Neural cell (in vitro differentiated cells): ENCODE data around the gene ADARB1. TPM values are rescaled to one million over a fixed set of nuclear protein-coding genes. Genes with fewer than 3 reads are reported as not detected.

Experiments used
- H2AFZ ChIP-seq: fragments of 200-600, 300-800 bp; sonication (generic), shearing (Covaris generic); 2 replicates; pipeline ENCODE4 v1.6.0; 2014; ENCODE audit warnings: low read depth, mild to moderate bottlenecking, antibody characterized with exemption, low read length, moderate library complexity
- H3F3A ChIP-seq: fragments of 200-600 bp; shearing (Covaris generic); 2 replicates; pipeline ENCODE4 v1.6.1; 2016; ENCODE audit warnings: mild to moderate bottlenecking, moderate library complexity, mixed read lengths, antibody characterized with exemption, low read length; ENCODE audit not compliant: insufficient read depth, poor library complexity, severe bottlenecking
- H3K27ac ChIP-seq: fragments of 200-600, 300-800 bp; sonication (generic), shearing (Covaris generic); 2 replicates; pipeline ENCODE4 v1.5.1; 2014; ENCODE audit warnings: mild to moderate bottlenecking, low read length, moderate library complexity
- H3K27me3 ChIP-seq: fragments of 300-800, 200-600 bp; sonication (generic), shearing (Covaris generic); 2 replicates; pipeline ENCODE4 v1.6.0; 2014; ENCODE audit warnings: mild to moderate bottlenecking, low read depth, low read length, moderate library complexity; ENCODE audit not compliant: insufficient read depth
- H3K36me3 ChIP-seq: fragments of 300-800, 200-600 bp; sonication (generic), shearing (Covaris generic); 2 replicates; pipeline ENCODE4 v1.5.1; 2014; ENCODE audit warnings: mild to moderate bottlenecking, antibody characterized with exemption, low read length, moderate library complexity; ENCODE audit not compliant: insufficient read depth
- H3K4me2 ChIP-seq: fragments of 300-800, 200-600 bp; sonication (generic), shearing (Covaris generic); 2 replicates; pipeline ENCODE4 v1.6.0; 2014; ENCODE audit warnings: mild to moderate bottlenecking, low read length
- H3K4me3 ChIP-seq: fragments of 300-800, 200-600 bp; sonication (generic), shearing (Covaris generic); 2 replicates; pipeline ENCODE4 v1.5.1; 2014; ENCODE audit warnings: mild to moderate bottlenecking, low read length, moderate library complexity
- H3K79me2 ChIP-seq: fragments of 200-600 bp; shearing (Covaris generic); replicated peaks from 2 replicates; pipeline ENCODE4 v1.6.0; 2014; ENCODE audit warnings: mild to moderate bottlenecking, low read length, moderate library complexity; ENCODE audit not compliant: insufficient read depth
- H3K9ac ChIP-seq: fragments of 300-800, 200-600 bp; sonication (generic), shearing (Covaris generic); 2 replicates; pipeline ENCODE4 v1.6.1; 2016; ENCODE audit warnings: mild to moderate bottlenecking, low read length, mixed read lengths
- H3K9me2 ChIP-seq: fragments of 200-600 bp; shearing (Covaris generic); 2 replicates; pipeline ENCODE4 v1.6.1; 2016; ENCODE audit warnings: mild to moderate bottlenecking, low read length, mixed read lengths; ENCODE audit not compliant: insufficient read depth
- H3K9me3 ChIP-seq: fragments of 200-600, 300-800 bp; sonication (generic), shearing (Covaris generic); 2 replicates; pipeline ENCODE4 v1.6.1; 2016; ENCODE audit warnings: mild to moderate bottlenecking, mixed run types, low read length, moderate library complexity, mixed read lengths
- H4K20me1 ChIP-seq: fragments of 200-600 bp; shearing (Covaris generic); 2 replicates; pipeline ENCODE4 v1.6.1; 2016; ENCODE audit warnings: mild to moderate bottlenecking, mixed run types; ENCODE audit not compliant: insufficient read depth
- EP300 ChIP-seq: fragments of 450-650 bp; conservative IDR thresholded peaks from 2 replicates; pipeline ENCODE4 v1.6.1; 2014; ENCODE audit warnings: antibody characterized with exemption, mild to moderate bottlenecking, moderate library complexity; ENCODE audit not compliant: poor library complexity, severe bottlenecking
- EZH2 ChIP-seq: fragments of 200-600, 300-800 bp; shearing (Covaris generic), sonication (generic); IDR thresholded peaks from 2 replicates; pipeline ENCODE4 v1.6.1; 2014; ENCODE audit warnings: antibody characterized with exemption, low read length, borderline replicate concordance, mild to moderate bottlenecking; ENCODE audit not compliant: insufficient read depth, poor library complexity, severe bottlenecking
- MXI1 ChIP-seq: fragments of 450-650 bp; conservative IDR thresholded peaks from 2 replicates; pipeline ENCODE4 v1.6.1; 2014; ENCODE audit warnings: antibody characterized with exemption, mild to moderate bottlenecking; ENCODE audit not compliant: poor library complexity, severe bottlenecking
- POLR2AphosphoS5 ChIP-seq: IDR thresholded peaks from 2 replicates; pipeline ENCODE4 v1.6.1; 2012
- RAD21 ChIP-seq: fragments of 450-650 bp; conservative IDR thresholded peaks from 2 replicates; pipeline ENCODE4 v1.6.1; 2014; ENCODE audit warnings: antibody characterized with exemption, mild to moderate bottlenecking, moderate library complexity
- SMC3 ChIP-seq: fragments of 450-650 bp; conservative IDR thresholded peaks from 2 replicates; pipeline ENCODE4 v1.6.1; 2014; ENCODE audit warnings: antibody characterized with exemption, mild to moderate bottlenecking, moderate library complexity; ENCODE audit not compliant: poor library complexity
- TAF1 ChIP-seq: IDR thresholded peaks from 2 replicates; pipeline ENCODE4 v1.6.1; 2012; ENCODE audit warnings: low read depth
- polyA plus RNA-seq: library from polyadenylated mRNA; depleted of rRNA; stranded (reverse); fragments of >200 nt; gene quantifications from 2 replicates; pipeline ENCODE4 v1.2.3, GENCODE V29; 2014
- TF ChIP-seq, protein P1 (sequence below): fragments of 450-650 bp; IDR thresholded peaks from 2 replicates; pipeline ENCODE4 v1.5.1; 2014; ENCODE audit warnings: antibody characterized with exemption, mild to moderate bottlenecking, moderate library complexity; ENCODE audit not compliant: poor library complexity, severe bottlenecking
- TF ChIP-seq, protein P2 (sequence below): IDR thresholded peaks from 2 replicates; pipeline ENCODE4 v1.6.1; 2012; ENCODE audit warnings: borderline replicate concordance

Gene ADARB1
- polyA plus RNA-seq, 1 donor from 2014 or later, result 8.9 TPM

DNA sequence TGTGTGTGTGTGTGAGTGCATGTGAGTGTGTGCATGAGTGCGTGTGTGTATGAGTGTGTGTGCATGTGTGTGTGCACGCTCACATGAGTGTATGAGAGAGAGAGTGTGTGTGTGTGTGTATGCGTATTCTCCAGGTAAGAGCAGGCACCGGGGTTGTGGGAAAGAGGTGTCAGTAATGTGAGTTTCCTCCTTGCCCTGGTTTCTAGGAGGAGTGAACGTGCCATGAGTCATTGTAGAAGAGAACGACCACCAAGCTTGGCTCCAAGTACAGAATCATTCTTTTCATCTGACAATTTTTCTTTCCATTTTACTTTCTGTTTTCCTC is 134.2 kb downstream of the ADARB1 start:
- Histone ChIP-seq H3K27me3 (no peaks in the 10 kb centered on the region), H3K79me2 (no peaks in the 10 kb centered on the region), H3F3A (no peaks in the 10 kb centered on the region), H3K9ac (no peak overlapping the region), H3K9me2 (no peaks in the 10 kb centered on the region), H3K27ac (no peak overlapping the region), H3K4me3 (no peak overlapping the region), H2AFZ (no peak overlapping the region), H3K9me3 (no peaks in the 10 kb centered on the region), H3K36me3 (no peaks in the 10 kb centered on the region), H3K4me2 (no peak overlapping the region), H4K20me1 (no peaks in the 10 kb centered on the region)
- TF ChIP-seq TAF1 (no peak), SMC3 (no peak), POLR2AphosphoS5 (no peak), EZH2 (no peak), MXI1 (no peak), RAD21 (no peak)
- TF ChIP-seq, protein P1, sequence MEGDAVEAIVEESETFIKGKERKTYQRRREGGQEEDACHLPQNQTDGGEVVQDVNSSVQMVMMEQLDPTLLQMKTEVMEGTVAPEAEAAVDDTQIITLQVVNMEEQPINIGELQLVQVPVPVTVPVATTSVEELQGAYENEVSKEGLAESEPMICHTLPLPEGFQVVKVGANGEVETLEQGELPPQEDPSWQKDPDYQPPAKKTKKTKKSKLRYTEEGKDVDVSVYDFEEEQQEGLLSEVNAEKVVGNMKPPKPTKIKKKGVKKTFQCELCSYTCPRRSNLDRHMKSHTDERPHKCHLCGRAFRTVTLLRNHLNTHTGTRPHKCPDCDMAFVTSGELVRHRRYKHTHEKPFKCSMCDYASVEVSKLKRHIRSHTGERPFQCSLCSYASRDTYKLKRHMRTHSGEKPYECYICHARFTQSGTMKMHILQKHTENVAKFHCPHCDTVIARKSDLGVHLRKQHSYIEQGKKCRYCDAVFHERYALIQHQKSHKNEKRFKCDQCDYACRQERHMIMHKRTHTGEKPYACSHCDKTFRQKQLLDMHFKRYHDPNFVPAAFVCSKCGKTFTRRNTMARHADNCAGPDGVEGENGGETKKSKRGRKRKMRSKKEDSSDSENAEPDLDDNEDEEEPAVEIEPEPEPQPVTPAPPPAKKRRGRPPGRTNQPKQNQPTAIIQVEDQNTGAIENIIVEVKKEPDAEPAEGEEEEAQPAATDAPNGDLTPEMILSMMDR, result no peak
- TF ChIP-seq, protein P2, sequence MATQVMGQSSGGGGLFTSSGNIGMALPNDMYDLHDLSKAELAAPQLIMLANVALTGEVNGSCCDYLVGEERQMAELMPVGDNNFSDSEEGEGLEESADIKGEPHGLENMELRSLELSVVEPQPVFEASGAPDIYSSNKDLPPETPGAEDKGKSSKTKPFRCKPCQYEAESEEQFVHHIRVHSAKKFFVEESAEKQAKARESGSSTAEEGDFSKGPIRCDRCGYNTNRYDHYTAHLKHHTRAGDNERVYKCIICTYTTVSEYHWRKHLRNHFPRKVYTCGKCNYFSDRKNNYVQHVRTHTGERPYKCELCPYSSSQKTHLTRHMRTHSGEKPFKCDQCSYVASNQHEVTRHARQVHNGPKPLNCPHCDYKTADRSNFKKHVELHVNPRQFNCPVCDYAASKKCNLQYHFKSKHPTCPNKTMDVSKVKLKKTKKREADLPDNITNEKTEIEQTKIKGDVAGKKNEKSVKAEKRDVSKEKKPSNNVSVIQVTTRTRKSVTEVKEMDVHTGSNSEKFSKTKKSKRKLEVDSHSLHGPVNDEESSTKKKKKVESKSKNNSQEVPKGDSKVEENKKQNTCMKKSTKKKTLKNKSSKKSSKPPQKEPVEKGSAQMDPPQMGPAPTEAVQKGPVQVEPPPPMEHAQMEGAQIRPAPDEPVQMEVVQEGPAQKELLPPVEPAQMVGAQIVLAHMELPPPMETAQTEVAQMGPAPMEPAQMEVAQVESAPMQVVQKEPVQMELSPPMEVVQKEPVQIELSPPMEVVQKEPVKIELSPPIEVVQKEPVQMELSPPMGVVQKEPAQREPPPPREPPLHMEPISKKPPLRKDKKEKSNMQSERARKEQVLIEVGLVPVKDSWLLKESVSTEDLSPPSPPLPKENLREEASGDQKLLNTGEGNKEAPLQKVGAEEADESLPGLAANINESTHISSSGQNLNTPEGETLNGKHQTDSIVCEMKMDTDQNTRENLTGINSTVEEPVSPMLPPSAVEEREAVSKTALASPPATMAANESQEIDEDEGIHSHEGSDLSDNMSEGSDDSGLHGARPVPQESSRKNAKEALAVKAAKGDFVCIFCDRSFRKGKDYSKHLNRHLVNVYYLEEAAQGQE, result no peak

DNA sequence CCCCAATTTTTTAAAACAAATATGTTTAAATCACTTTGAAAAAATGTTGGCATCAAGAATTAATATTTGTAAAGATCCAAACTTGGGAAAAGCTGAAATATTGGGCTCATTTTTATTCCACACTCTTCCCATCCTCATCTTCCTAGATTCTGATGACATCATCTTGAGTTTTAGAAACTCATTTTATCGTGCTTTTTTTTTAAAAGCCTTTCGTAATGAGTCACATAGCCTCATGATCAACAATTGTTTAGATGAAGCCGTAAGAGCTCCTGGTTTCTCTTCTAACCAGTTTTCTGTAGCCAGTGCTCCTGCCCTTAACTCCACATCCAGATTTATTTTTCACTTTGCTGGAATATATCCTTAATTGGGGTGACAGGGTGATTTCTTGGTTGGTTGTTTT is 134.7 kb downstream of the ADARB1 start:
- Histone ChIP-seq H2AFZ (no peak overlapping the region), H3K4me2 (no peak overlapping the region), H3K9me3 (no peaks in the 10 kb centered on the region), H3K27me3 (no peaks in the 10 kb centered on the region), H4K20me1 (no peaks in the 10 kb centered on the region), H3K9ac (no peak overlapping the region), H3K27ac (no peak overlapping the region), H3K4me3 (no peak overlapping the region), H3K9me2 (no peaks in the 10 kb centered on the region), H3K79me2 (no peaks in the 10 kb centered on the region), H3F3A (no peaks in the 10 kb centered on the region), H3K36me3 (no peaks in the 10 kb centered on the region)
- TF ChIP-seq, protein P1, result no peak
- TF ChIP-seq RAD21 (no peak), TAF1 (no peak), MXI1 (no peak), POLR2AphosphoS5 (no peak), EP300 (no peak), EZH2 (no peak), SMC3 (no peak)
- TF ChIP-seq, protein P2, result no peak
